Activated naive CD8-positive, alpha-beta T cell (primary cell): ENCODE results near the gene PAK4.
"Not testable (repeated sequence)": the region's sequence is repeated elsewhere in the genome, so short reads cannot be mapped to it uniquely, and the experiment has no call there.

Source experiments
- H3K27ac Mint-ChIP-seq: one replicate; pipeline ENCODE4 v1.8.0; 2021; ENCODE audit warnings: mixed read lengths
- H3K27me3 Mint-ChIP-seq: one replicate; pipeline ENCODE4 v1.8.0; 2021; ENCODE audit warnings: mixed read lengths
- H3K36me3 Mint-ChIP-seq: one replicate; pipeline ENCODE4 v1.8.0; 2021; ENCODE audit warnings: mixed read lengths
- H3K4me1 Mint-ChIP-seq: one replicate; pipeline ENCODE4 v1.8.0; 2021; ENCODE audit warnings: low read depth, mixed read lengths
- H3K4me3 Mint-ChIP-seq: one replicate; pipeline ENCODE4 v1.8.0; 2021; ENCODE audit warnings: mild to moderate bottlenecking, mixed read lengths
- H3K9me3 Mint-ChIP-seq: one replicate; pipeline ENCODE4 v1.8.0; 2021; ENCODE audit warnings: low read depth, mixed read lengths

PAK4 gene

DNA sequence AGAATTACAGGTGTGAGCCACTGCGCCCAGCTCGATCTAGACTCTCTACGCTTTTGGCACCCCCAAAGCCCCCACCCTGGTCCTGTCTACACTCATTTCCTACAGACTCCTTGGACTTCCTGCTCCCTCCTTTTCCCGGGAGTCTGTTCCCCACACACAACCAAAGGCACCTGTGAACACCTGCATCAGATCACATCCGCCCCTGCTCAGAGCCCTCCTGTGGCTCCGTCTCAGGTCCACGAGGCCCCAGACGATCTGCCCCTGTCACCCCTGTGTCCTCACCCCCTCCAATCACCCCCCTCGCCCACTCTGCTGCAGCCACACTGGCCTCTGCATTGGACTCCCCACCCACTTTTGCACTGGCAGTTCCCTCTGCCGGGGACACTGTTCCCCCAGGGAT is 12.4 kb upstream of the PAK4 start:
- H3K9me3 Mint-ChIP-seq: no peaks in the 10 kb centered on the region
- no peak overlapping the region for H3K27ac Mint-ChIP-seq
- no peak overlapping the region for H3K4me3 Mint-ChIP-seq
- H3K36me3 Mint-ChIP-seq: no peaks in the 10 kb centered on the region
- peaks cover 2% of the 10 kb centered on the region for H3K27me3 Mint-ChIP-seq
- peaks cover 4% of the 10 kb centered on the region for H3K4me1 Mint-ChIP-seq

DNA sequence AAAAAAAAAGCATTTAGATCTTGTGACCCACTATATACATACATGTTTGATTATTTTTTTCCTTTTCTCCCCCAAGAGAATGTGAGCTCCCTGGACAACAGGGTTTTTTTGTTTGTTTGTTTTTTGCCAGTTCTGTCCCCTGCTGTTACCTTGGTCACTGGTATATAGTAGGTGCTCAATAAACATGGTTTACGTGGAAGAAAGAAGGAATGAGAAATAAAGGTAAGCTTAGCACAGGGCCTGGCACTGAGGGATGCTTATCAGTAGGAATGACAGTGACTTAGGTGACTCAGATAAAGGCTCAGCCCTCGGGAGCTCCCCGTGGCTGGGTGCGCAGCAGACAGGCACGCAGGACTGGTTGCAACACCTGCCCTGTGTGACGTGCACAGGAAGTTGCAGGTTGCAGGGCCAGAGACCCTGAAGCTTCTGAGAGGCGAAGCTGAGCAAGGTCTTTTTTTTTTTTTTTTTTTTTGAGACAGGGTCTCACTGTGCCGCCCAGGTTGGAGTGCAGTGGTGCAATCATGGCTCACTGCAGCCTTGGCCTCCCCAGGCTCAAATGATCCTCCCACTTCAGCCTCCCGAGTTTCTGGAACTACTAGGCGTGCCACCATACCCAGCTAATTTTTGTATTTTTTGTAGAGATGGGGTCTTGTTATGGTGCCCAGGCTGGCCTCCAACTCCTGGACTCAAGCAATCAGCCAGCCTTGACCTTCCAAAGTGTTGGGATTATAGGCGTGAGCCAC is 10.3 kb upstream of the PAK4 start:
- no peak overlapping the region for H3K4me3 Mint-ChIP-seq
- peaks cover 4% of the 10 kb centered on the region for H3K4me1 Mint-ChIP-seq
- H3K9me3 Mint-ChIP-seq: no peaks in the 10 kb centered on the region
- H3K27ac Mint-ChIP-seq: no peak overlapping the region
- no peaks in the 10 kb centered on the region for H3K36me3 Mint-ChIP-seq
- H3K27me3 Mint-ChIP-seq: peaks cover 2% of the 10 kb centered on the region

DNA sequence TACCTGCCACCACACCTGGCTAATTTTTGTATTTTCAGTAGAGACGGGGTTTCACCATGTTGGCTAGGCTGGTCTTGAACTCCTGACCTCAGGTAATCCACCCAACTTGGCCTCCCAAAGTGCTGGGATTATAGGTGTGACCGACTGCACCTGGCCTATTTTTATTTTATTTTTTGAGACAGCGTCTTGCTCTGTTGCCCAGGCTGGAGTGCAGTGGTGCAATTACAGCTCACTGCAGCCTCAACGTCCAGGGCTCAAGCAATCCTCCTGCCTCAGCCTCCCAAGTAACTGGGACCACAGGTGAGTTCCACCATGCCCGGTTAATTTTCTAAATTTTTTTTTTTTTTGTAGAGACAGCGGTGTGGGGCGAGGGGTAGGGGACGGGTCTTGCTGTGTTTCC is 8.6 kb upstream of the PAK4 start:
- H3K4me3 Mint-ChIP-seq, H3K27me3 Mint-ChIP-seq, H3K9me3 Mint-ChIP-seq, H3K27ac Mint-ChIP-seq, H3K36me3 Mint-ChIP-seq, H3K4me1 Mint-ChIP-seq: not testable (repeated sequence)

DNA sequence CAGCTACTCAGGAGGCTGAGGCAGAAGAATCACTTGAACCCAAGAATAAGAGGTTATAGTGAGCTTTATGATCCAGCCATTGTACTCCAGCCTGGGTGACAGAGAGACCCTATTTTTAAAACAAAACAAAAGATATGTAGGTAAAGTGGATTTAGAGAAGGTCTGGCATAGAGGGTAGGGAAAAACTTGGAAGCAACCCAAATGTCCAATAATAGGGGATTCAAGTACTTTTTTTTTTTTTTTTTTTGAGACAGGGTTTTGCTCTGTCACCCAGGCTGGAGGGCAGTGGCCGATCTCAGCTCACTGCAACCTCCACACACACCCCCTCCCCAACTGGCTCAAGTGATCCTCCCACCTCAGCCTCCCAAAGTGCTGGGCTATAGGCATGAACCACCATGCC is 5.8 kb upstream of the PAK4 start:
- peaks cover 10% of the 10 kb centered on the region for H3K4me1 Mint-ChIP-seq
- no peaks in the 10 kb centered on the region for H3K9me3 Mint-ChIP-seq
- no peak overlapping the region for H3K27ac Mint-ChIP-seq
- H3K27me3 Mint-ChIP-seq: no peaks in the 10 kb centered on the region
- H3K4me3 Mint-ChIP-seq: no peak overlapping the region
- no peaks in the 10 kb centered on the region for H3K36me3 Mint-ChIP-seq

DNA sequence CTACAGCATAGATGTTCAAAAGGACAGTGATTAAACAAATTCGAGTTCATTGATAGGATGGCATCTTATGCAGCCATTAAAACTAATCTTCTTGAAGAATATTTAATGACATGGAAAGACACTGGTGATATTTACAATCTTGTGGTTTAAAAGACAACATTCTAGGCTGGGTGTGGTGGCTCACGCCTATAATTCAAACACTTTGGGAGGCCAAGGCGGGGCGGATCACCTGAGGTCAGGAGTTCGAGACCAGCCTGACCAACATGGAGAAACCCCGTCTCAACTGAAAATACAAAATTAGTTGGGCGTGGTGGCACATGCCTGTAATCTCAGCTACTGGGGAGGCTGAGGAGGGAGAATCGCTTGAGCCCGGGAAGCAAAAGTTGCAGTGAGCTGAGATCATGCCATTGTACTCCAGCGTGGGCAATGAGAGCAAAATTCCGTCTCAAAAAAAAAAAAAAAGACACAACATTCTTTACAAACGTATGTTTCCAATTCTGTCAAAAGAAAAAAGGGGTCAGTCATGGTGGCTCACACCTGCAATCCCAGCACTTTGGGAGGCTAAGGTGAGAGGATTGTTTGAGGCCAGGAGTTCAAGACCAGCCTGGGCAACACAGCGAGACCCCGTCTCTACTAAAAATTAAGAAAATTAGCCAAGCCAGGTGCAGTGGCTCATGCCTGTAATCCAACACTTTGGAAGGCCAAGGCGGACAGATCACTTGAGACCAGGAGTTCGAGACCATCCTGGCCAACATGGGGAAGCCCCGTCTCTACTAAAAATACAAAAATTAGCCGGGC is 2.5 kb upstream of the PAK4 start:
- no peaks in the 10 kb centered on the region for H3K36me3 Mint-ChIP-seq
- H3K4me3 Mint-ChIP-seq: no peak overlapping the region
- no peaks in the 10 kb centered on the region for H3K9me3 Mint-ChIP-seq
- no peaks in the 10 kb centered on the region for H3K27me3 Mint-ChIP-seq
- H3K27ac Mint-ChIP-seq: no peak overlapping the region
- peaks cover 32% of the 10 kb centered on the region for H3K4me1 Mint-ChIP-seq

DNA sequence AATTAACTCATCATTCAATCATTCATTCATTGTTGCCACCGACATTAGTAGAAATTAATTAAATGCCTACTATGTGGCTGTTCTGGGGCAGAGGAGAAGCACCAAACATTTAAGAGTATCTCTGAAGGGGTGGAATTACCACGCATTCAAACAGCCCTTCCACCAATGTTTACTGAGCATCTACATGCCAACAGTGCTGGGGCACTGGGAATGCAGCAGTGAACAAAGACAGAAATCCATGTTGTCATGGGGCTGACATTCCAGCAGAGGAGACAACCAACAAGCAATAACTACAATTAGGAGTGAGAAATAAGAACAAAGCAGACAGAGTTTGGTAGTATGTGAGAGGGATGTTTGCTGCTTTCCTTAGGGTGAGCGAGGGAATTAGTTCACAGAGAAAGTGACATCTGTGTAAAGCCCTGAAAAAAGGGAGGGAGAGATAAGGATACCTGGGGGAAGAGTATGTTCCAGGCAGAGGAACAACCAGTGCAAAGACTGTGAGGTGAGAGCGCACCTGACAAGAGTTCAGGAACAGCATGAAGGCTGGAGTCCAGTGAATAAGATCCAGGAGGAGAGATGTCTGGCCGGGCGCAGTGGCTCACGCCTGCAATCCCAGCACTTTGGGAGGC is 1.3 kb upstream of the PAK4 start:
- peaks cover 33% of the 10 kb centered on the region for H3K4me1 Mint-ChIP-seq

DNA sequence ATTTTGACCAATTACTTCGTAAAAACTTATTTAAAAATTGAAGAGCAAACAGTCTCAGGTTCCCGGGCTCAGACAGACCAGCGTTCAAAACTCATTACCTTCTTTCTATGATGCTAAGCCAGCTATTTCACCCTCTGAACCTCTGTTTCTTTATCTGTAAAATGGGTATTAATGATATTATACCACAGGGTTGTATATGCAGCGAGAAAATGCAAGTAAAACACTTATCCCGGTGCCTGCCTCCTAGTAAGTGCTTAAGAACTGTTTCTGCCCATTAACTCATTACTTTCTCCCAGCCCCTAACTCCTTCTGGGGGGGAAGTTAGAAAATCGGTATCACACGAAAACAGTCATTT is 410 bp upstream of the PAK4 start:
- H3K9me3 Mint-ChIP-seq: no peaks in the 10 kb centered on the region
- no peaks in the 10 kb centered on the region for H3K27me3 Mint-ChIP-seq
- H3K4me3 Mint-ChIP-seq: peak overlapping the region; percentile 95
- no peaks in the 10 kb centered on the region for H3K36me3 Mint-ChIP-seq
- H3K4me1 Mint-ChIP-seq: peaks cover 36% of the 10 kb centered on the region
- H3K27ac Mint-ChIP-seq: peak overlapping the region; percentile 97

More for the DNA sequence above, 1.3 kb upstream of the PAK4 start:
- Mint-ChIP-seq H3K27ac (no peak overlapping the region), H3K4me3 (peak overlapping the region; percentile 83), H3K27me3 (no peaks in the 10 kb centered on the region), H3K9me3 (no peaks in the 10 kb centered on the region), H3K36me3 (no peaks in the 10 kb centered on the region)

DNA sequence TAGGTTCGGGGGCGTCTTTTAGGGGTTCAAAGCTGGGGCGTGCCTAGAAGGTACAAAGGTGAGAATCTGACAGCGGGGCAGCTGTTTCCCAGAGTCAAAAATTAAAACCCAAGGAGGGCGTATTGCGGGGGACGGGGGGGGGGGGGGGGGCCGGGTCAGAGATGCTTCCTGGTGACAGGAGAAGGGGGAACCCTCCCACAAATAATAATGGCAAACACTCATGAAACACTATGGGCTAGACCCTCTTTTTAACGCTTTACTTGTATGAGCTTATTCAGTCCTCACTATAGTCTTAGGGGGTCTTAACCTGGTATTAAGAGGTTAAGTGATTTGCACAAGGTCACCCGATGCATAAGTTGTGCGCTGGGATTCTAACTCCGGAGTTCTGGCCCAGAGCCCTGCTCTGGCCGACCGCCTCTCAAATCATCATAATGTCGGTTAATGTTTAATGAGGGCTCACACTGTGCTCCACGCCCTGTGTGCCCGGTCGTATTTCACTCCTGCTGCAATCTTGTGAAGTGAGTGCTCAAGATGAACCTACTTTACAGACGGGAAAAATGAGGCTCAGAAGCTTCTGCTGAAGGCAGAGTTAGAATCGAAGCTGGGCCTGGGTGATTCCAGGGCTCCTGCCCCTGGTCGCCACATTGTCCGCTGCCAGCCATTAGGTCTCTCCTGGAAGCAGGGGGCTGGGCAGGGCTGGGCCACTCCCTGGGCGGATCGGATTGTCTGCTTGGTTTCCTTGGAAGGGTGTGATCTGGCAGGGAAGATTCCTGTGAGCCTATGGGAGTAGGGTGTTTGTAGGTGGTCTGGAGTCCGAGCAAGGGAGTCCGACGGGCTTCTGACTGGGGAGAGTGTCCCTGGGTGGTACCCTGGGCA is 964 bp downstream of the PAK4 start:
- Mint-ChIP-seq H3K36me3 (no peaks in the 10 kb centered on the region), H3K27ac (peak overlapping the region; percentile 97), H3K4me1 (peaks cover 44% of the 10 kb centered on the region), H3K27me3 (no peaks in the 10 kb centered on the region), H3K9me3 (no peaks in the 10 kb centered on the region), H3K4me3 (peak overlapping the region; percentile 95)

DNA sequence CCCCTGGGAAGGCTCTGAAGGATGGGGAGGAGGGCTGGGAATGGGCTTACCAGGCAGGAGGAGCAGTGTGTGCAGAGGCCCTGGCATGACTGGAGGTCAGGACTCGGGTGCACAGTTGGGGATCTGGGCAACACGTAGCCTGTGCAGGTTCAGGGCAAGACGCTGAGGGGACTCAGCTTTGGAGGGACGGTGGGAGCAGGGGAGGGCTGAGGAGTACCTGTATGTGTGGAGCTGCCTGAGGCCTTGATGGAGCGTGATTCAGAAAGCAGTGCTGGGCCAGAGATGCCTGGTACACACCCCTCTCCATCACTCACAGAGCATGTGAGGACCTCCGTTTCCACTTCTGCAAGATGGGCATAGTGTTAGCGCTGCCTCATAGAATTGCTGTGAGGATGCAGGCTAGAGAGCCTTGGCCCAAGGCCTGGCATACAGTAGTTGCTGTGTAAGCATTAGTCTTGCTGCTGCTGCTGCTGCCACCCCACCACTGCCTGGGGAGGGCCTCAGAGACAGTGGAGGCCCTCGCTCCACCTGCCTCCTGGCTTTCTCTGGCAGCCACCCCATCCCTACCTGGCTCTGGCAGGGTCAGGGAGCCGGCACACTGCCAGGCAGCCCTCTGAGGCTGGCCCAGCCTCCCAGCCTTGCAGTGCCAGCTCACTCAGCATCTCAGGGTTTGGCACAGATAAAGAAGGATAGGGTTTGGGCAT is 2.4 kb downstream of the PAK4 start:
- Mint-ChIP-seq H3K4me3 (no peak overlapping the region), H3K27ac (peak overlapping the region; percentile 54), H3K36me3 (no peaks in the 10 kb centered on the region)

DNA sequence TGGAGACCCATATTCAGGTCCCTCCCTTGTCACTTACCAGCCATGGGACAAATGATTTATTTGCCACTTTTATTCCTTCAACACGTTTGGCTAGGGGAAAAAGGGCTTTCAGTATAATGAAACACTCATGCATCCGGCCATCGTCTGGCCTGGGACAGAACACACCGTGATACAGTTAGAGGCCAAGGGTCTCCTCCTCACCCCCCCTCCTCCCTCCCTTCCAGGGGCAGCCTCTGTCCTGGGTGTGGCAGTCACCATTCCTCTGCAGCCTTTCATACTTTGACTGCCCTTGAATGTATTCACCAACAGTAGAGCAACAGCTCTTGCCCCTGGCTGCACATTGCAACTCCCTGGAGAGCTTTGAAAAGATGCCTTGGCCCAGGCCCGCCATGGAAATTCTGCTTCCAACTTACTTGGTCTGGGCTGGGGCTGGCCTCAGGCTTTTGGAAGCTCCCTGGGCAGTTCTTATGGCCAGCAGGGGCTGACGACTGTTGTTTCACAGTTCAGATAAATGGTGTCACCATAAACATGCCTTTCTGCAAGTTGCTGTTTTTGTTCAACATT is 3.0 kb downstream of the PAK4 start:
- Mint-ChIP-seq H3K36me3 (no peaks in the 10 kb centered on the region), H3K27me3 (no peaks in the 10 kb centered on the region), H3K27ac (peak overlapping the region; percentile 41), H3K4me3 (no peak overlapping the region), H3K4me1 (peaks cover 48% of the 10 kb centered on the region), H3K9me3 (no peaks in the 10 kb centered on the region)

More for the DNA sequence above, 2.4 kb downstream of the PAK4 start:
- Mint-ChIP-seq H3K4me1 (peaks cover 48% of the 10 kb centered on the region), H3K27me3 (no peaks in the 10 kb centered on the region), H3K9me3 (no peaks in the 10 kb centered on the region)

DNA sequence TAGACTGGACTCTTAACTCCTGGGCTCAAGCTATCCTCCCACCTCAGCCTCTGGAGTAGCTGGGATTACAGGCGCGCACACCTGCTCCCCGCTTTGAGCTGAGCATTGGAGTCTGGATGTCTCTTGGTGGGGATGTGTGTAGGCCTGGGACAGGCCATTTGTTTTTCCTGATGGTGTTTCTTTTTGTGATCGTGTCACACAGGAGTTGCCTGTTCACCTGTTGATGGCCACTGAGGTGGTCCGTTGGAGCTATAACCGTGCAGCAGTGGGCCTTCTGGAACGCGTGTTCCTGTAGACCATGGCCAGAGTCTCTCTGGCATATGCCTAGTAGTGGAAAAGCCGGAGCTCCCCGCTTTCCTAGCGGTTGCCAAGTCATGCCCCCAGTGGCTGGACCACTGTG is 3.5 kb downstream of the PAK4 start:
- H3K27ac Mint-ChIP-seq: peak overlapping the region; percentile 22
- H3K9me3 Mint-ChIP-seq: no peaks in the 10 kb centered on the region
- no peak overlapping the region for H3K4me3 Mint-ChIP-seq
- H3K36me3 Mint-ChIP-seq: no peaks in the 10 kb centered on the region
- peaks cover 49% of the 10 kb centered on the region for H3K4me1 Mint-ChIP-seq
- H3K27me3 Mint-ChIP-seq: no peaks in the 10 kb centered on the region

DNA sequence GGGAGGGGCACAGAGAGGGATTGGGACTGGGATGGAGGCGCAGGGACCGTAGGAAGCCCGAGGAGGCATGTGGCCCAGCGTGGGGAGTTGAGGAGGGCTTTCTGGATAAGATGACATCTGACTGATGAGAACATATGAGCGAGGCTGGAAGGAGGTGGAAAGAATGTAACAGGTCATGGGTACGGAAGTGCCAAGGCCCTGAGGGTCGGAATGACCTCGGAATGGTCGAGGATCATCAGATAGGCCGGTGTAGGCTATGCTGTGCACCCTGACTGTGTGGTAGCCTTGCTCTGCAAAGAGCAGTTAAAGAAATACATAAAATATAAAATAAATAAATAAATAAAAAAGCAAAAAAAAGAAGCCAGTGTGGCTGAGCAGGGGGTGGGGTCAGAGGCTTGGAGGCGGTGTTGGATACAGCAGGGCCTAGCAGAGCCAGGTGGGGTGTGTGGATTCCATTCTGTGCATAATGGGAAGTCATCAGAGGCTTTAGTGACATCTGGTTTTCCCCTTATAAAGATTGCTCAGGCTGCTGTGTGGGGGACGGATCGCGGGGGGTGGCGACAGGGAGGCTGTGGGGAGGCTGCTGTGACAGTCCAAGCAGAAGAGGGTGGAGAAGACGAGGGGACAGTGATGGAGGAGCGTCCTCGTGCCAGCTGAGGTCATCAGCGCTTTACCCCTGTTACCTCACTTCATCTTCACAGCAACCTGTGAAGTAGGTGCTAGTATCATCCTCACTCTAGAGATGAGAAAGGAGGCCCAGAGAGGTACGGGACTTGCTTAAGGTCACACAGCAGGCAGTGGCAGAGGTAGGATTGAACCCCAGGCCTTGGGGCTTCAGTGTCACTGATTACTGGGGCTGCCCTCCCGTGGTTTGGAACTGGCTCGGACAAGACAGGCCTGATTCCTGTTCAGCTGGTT is 5.0 kb downstream of the PAK4 start:
- Mint-ChIP-seq H3K9me3 (no peaks in the 10 kb centered on the region), H3K27me3 (no peaks in the 10 kb centered on the region), H3K27ac (no peak overlapping the region), H3K4me3 (no peak overlapping the region), H3K4me1 (peaks cover 41% of the 10 kb centered on the region), H3K36me3 (no peaks in the 10 kb centered on the region)

DNA sequence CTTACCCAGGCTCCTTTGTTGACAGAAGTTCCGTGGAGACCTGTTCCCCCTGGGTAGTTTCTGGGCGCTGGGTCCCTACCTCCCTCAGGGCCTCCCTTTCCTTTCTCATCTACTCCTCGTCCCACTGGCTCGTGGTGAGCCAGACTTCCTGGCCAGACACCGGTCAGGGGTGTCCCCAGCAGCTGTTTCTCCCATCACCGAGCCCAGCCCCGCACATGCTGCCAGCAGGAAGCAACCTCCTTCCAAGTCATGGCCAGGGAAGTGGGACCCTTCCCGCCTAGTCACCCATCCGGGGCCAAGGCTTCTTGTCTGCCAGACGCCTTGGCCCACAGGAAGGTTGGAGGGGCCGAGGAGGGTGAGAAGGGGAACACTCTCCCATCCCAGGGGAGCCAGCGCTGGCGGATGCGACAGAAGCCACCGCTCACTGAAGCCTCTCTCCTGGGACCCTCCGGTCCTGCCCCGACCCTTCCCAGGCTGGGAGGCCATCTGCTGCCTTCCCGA is 5.7 kb downstream of the PAK4 start:
- no peaks in the 10 kb centered on the region for H3K36me3 Mint-ChIP-seq
- H3K9me3 Mint-ChIP-seq: no peaks in the 10 kb centered on the region
- no peak overlapping the region for H3K4me3 Mint-ChIP-seq
- H3K27me3 Mint-ChIP-seq: no peaks in the 10 kb centered on the region
- peaks cover 37% of the 10 kb centered on the region for H3K4me1 Mint-ChIP-seq
- H3K27ac Mint-ChIP-seq: no peak overlapping the region
